BJ (cell line): ENCODE results near the gene STK11. TPM values are rescaled to one million over a fixed set of nuclear protein-coding genes. Genes with fewer than 3 reads are reported as not detected.

Experiments used
- CTCF ChIA-PET: fragments of 350-600 bp; formaldehyde crosslinking; extraction: SDS; loops from one replicate; lab custom pipeline; 2021; ENCODE audit warnings: antibody characterized with exemption, inconsistent platforms; lab: Yijun Ruan, JAX
- POLR2A ChIA-PET: fragments of 300-600 bp; sonication (Branson Sonifier 250); formaldehyde crosslinking; extraction: SDS; loops from one replicate; lab custom pipeline; 2021; ENCODE audit warnings: antibody characterized with exemption; lab: Charles Lee
- DNase-seq: peaks from one replicate; pipeline ENCODE4 v3.0.0-alpha.2; 2011; ENCODE audit warnings: low read depth
- H3K27me3 ChIP-seq: 2 replicates; pipeline ENCODE4 v1.6.0; 2011; ENCODE audit warnings: low read length; ENCODE audit not compliant: control insufficient read depth, insufficient read depth
- H3K36me3 ChIP-seq: 2 replicates; pipeline ENCODE4 v1.5.1; 2011; ENCODE audit warnings: low read length; ENCODE audit not compliant: control insufficient read depth, insufficient read depth
- H3K4me3 ChIP-seq: 2 replicates; pipeline ENCODE4 v1.5.1; 2011; ENCODE audit warnings: low read depth, mild to moderate bottlenecking, control low read depth, low read length
- CTCF ChIP-seq: IDR thresholded peaks from 2 replicates; pipeline ENCODE4 v1.5.1; 2011; ENCODE audit warnings: low read depth, mild to moderate bottlenecking, control low read depth, inconsistent platforms, low read length, moderate library complexity; ENCODE audit not compliant: insufficient read depth
- polyA plus RNA-seq: library from polyadenylated mRNA; depleted of rRNA; stranded (reverse); fragments of >200 nt; gene quantifications from 2 replicates; pipeline ENCODE4 v1.2.3, GENCODE V29; 2011

STK11 gene
- polyA plus RNA-seq, 1 experiment: 33.6 TPM

- Histone ChIP-seq H3K4me3 (peak overlapping the region; percentile 66), H3K27me3 (no peaks in the 10 kb centered on the region), H3K36me3 (peaks cover 37% of the 10 kb centered on the region)
- no peak for TF ChIP-seq CTCF
- ChIA-PET POLR2A (no interaction called here), CTCF (interaction anchor here (6.2 kb wide), 1 partner anchor 27 kb away, joined by 46 read pairs; no protein-coding TSS in a partner anchor)
- no peak for DNase-seq
Observed at GRCh38 chr19:1270213-1270853, 64.8 kb downstream of the STK11 start.

- no peaks in the 10 kb centered on the region for H3K27me3 ChIP-seq
- ChIA-PET CTCF (interaction anchor here (6.2 kb wide), 1 partner anchor 27 kb away, joined by 46 read pairs; no protein-coding TSS in a partner anchor), POLR2A (no interaction called here)
- no peak for TF ChIP-seq CTCF
- H3K4me3 ChIP-seq: peak overlapping the region; percentile 66
- no peak for DNase-seq
- H3K36me3 ChIP-seq: peaks cover 37% of the 10 kb centered on the region
Observed at GRCh38 chr19:1270854-1271527, 65.4 kb downstream of the STK11 start.

GRCh38 chr19:1271528-1272422, 66.2 kb downstream of the STK11 start:
- Histone ChIP-seq H3K36me3 (peaks cover 37% of the 10 kb centered on the region), H3K4me3 (peak overlapping the region; percentile 66), H3K27me3 (no peaks in the 10 kb centered on the region)
- POLR2A ChIA-PET: interaction anchor here (0.5 kb wide), 1 partner anchor 718 kb away, joined by 3 read pairs; no protein-coding TSS in a partner anchor
- no peak for TF ChIP-seq CTCF
- no peak for DNase-seq
- CTCF ChIA-PET: interaction anchor here (0.8 to 6.2 kb wide), 2 partner anchors 23 to 28 kb away, joined by 3 to 46 read pairs; no protein-coding TSS in a partner anchor

GRCh38 chr19:1272423-1273262, 67.1 kb downstream of the STK11 start:
- no peaks in the 10 kb centered on the region for H3K27me3 ChIP-seq
- ChIA-PET CTCF (interaction anchor here (0.8 to 6.2 kb wide), 3 partner anchors 20 to 29 kb away, joined by 3 to 46 read pairs (median 3); no protein-coding TSS in a partner anchor), POLR2A (interaction anchor here (0.5 to 0.8 kb wide), 2 partner anchors 28 to 718 kb away, joined by 3 to 5 read pairs; no protein-coding TSS in a partner anchor)
- no peak for TF ChIP-seq CTCF
- no peak for DNase-seq
- H3K4me3 ChIP-seq: no peak overlapping the region
- H3K36me3 ChIP-seq: peaks cover 37% of the 10 kb centered on the region
